Liver (tissue), 9 donors: ENCODE data around the gene IGF2BP2. TPM values are rescaled to one million over a fixed set of nuclear protein-coding genes. Genes with fewer than 3 reads are reported as not detected.

ENCODE experiments used
- DNase-seq: peaks from one replicate; pipeline ENCODE4 v3.0.0-alpha.2; 2017; ENCODE audit warnings: low spot score
- H3K27ac ChIP-seq, 2 donors: one replicate each; pipeline ENCODE4 v1.7.0; 2013; ENCODE audit warnings: inconsistent platforms in 2 of 2, low read length in 2 of 2, control low read depth in 1 of 2, low read depth in 1 of 2, mild to moderate bottlenecking in 1 of 2
- H3K27me3 ChIP-seq, 4 donors: one replicate each; pipeline versions ENCODE4 v1.6.1 to v1.7.0; 2013; ENCODE audit warnings: low read length in 3 of 4, inconsistent platforms in 1 of 4, mild to moderate bottlenecking in 1 of 4, moderate library complexity in 1 of 4; ENCODE audit not compliant: control insufficient read depth in 4 of 4, insufficient read depth in 4 of 4
- H3K36me3 ChIP-seq, 4 donors: one replicate each; pipeline versions ENCODE4 v1.6.1 to v1.7.0; 2013; ENCODE audit warnings: low read length in 3 of 4, mild to moderate bottlenecking in 3 of 4, low read depth in 1 of 4, moderate library complexity in 1 of 4; ENCODE audit not compliant: control insufficient read depth in 4 of 4, insufficient read depth in 3 of 4
- H3K4me1 ChIP-seq, 4 donors: one replicate each; pipeline versions ENCODE4 v1.6.1 to v1.7.0; 2013; ENCODE audit warnings: low read length in 3 of 4, mild to moderate bottlenecking in 3 of 4, moderate library complexity in 1 of 4; ENCODE audit not compliant: control insufficient read depth in 4 of 4, insufficient read depth in 4 of 4
- H3K4me3 ChIP-seq, 3 donors: one replicate each; pipeline versions ENCODE4 v1.6.1 to v1.7.0; 2013; ENCODE audit warnings: low read length in 3 of 3, control low read depth in 1 of 3, low read depth in 1 of 3, mild to moderate bottlenecking in 1 of 3
- H3K9ac ChIP-seq, 2 donors: one replicate each; pipeline ENCODE4 v1.7.0; 2013; ENCODE audit warnings: low read length in 2 of 2, mild to moderate bottlenecking in 2 of 2, moderate library complexity in 2 of 2, control low read depth in 1 of 2, low read depth in 1 of 2
- H3K9me3 ChIP-seq, 4 donors: one replicate each; pipeline versions ENCODE4 v1.6.1 to v1.7.0; 2013; ENCODE audit warnings: low read length in 3 of 4; ENCODE audit not compliant: control insufficient read depth in 4 of 4
- EGR1 ChIP-seq, 2 donors: IDR thresholded peaks; 2 replicates each; pipeline ENCODE4 v1.6.1; 2016 to 2018; ENCODE audit warnings: antibody characterized with exemption in 2 of 2, low read depth in 2 of 2
- FOXA2 ChIP-seq: IDR thresholded peaks from 2 replicates; pipeline ENCODE4 v1.6.1; 2016; ENCODE audit warnings: antibody characterized with exemption
- GABPA ChIP-seq, 2 donors: IDR thresholded peaks in 1 of 2; conservative IDR thresholded peaks in 1 of 2; 2 replicates each; pipeline ENCODE4 v1.6.1; 2016; ENCODE audit warnings: antibody characterized with exemption in 2 of 2, mild to moderate bottlenecking in 1 of 2, moderate library complexity in 1 of 2
- HNF4A ChIP-seq, 2 donors: conservative IDR thresholded peaks; 2 replicates each; pipeline ENCODE4 v1.6.1; 2016; ENCODE audit warnings: antibody characterized with exemption in 2 of 2, mild to moderate bottlenecking in 2 of 2
- HNF4G ChIP-seq: IDR thresholded peaks from 2 replicates; pipeline ENCODE4 v1.6.1; 2016; ENCODE audit warnings: antibody characterized with exemption
- JUND ChIP-seq, 2 donors: IDR thresholded peaks; 2 replicates each; pipeline ENCODE4 v1.6.1; 2016; ENCODE audit warnings: antibody characterized with exemption in 2 of 2
- MAX ChIP-seq: IDR thresholded peaks from 2 replicates; pipeline ENCODE4 v1.6.1; 2016; ENCODE audit warnings: antibody characterized with exemption
- NR2F2 ChIP-seq: IDR thresholded peaks from 2 replicates; pipeline ENCODE4 v1.6.1; 2016; ENCODE audit warnings: antibody characterized with exemption
- RAD21 ChIP-seq, 2 donors: IDR thresholded peaks; 2 replicates each; pipeline ENCODE4 v1.6.1; 2016; ENCODE audit warnings: antibody characterized with exemption in 2 of 2, mild to moderate bottlenecking in 2 of 2
- REST ChIP-seq: IDR thresholded peaks from 2 replicates; pipeline ENCODE4 v1.6.1; 2016; ENCODE audit warnings: antibody characterized with exemption, mild to moderate bottlenecking
- SP1 ChIP-seq: IDR thresholded peaks from 2 replicates; pipeline ENCODE4 v1.6.1; 2018; ENCODE audit warnings: antibody characterized with exemption, mild to moderate bottlenecking
- TAF1 ChIP-seq: conservative IDR thresholded peaks from 2 replicates; pipeline ENCODE4 v1.6.1; 2016; ENCODE audit warnings: antibody characterized with exemption, mild to moderate bottlenecking
- YY1 ChIP-seq: IDR thresholded peaks from 2 replicates; pipeline ENCODE4 v1.6.1; 2016; ENCODE audit warnings: antibody characterized with exemption, mild to moderate bottlenecking
- WGBS: extraction: QIAGEN DNeasy Blood & Tissue Kit; methylation state at CpG from one replicate; pipeline ENCODE4 v1.1.7; 2013; 5-methylcytosine and 5-hydroxymethylcytosine counted together
- polyA plus RNA-seq, 2 donors: library from polyadenylated mRNA; stranded (reverse) in 1 of 2; unstranded in 1 of 2; fragments of 200-250 nt in 1 of 2; fragments of >200 nt in 1 of 2; fragmentation: Nextera tagmentation in 1 of 2; extraction: Ambion mirVana in 1 of 2; gene quantifications; one replicate each; pipeline versions ENCODE4 v1.2.1 to v1.2.3, GENCODE V29; 2013 to 2015
- total RNA-seq, 2 donors: library from RNA; depleted of rRNA; stranded (reverse); fragments of >200 nt; gene quantifications; one replicate each; pipeline ENCODE4 v1.2.3, GENCODE V29; 2014
- TF ChIP-seq, protein P1 (sequence below): IDR thresholded peaks from 2 replicates; pipeline ENCODE4 v1.6.1; 2016; ENCODE audit warnings: antibody characterized with exemption
- TF ChIP-seq, protein P2 (sequence below): fragments of 150-350 bp; IDR thresholded peaks from 2 replicates; pipeline ENCODE4 v1.5.1; 2017; ENCODE audit warnings: improper control_type of control experiment, low read depth, low read length; ENCODE audit not compliant: missing input control
- donor health status: healthy.
- donor health status: healthy.
- donor health status: healthy.
- donor health status: healthy.
- donor health status: healthy.

IGF2BP2 gene
- total and polyA plus RNA-seq, 4 donors: 0.67 to 35.0 (median 1.7) TPM

- Histone ChIP-seq H3K9ac (no peak overlapping the region), H3K4me3 (no peak overlapping the region), H3K36me3 (no peaks in the 10 kb centered on the region), H3K9me3 (no peaks in the 10 kb centered on the region), H3K27me3 (no peaks in the 10 kb centered on the region), H3K4me1 (no peaks in the 10 kb centered on the region), H3K27ac (no peak overlapping the region)
- WGBS: 96% methylated on average over 10 of the region's 10 CpGs
- no peak for DNase-seq
- no peak for TF ChIP-seq REST
- TF ChIP-seq YY1: no peak
- TF ChIP-seq NR2F2: no peak
- no peak for TF ChIP-seq TAF1
- no peak for TF ChIP-seq JUND (IDR thresholded peaks at IDR 0.05)
- no peak for TF ChIP-seq EGR1 (IDR thresholded peaks at IDR 0.05; ENCODE audit: low read depth in 2 of 2)
Measured at GRCh38 chr3:185647880-185648210, 177.0 kb downstream of the IGF2BP2 start.

GRCh38 chr3:185647134-185647879 is 177.5 kb downstream of the IGF2BP2 start:
- H3K4me1 ChIP-seq: no peaks in the 10 kb centered on the region
- no peak for TF ChIP-seq FOXA2
- TF ChIP-seq MAX: no peak
- TF ChIP-seq TAF1: no peak
- TF ChIP-seq JUND (IDR thresholded peaks at IDR 0.05): no peak
- no peak for TF ChIP-seq REST
- TF ChIP-seq GABPA (IDR thresholded peaks at IDR 0.05 in 1 of 2, conservative IDR thresholded peaks at IDR 0.05 in 1 of 2): no peak
- no peak for TF ChIP-seq SP1
- no peak for TF ChIP-seq RAD21 (IDR thresholded peaks at IDR 0.05)
- no peak for TF ChIP-seq HNF4G
- TF ChIP-seq, protein P1, sequence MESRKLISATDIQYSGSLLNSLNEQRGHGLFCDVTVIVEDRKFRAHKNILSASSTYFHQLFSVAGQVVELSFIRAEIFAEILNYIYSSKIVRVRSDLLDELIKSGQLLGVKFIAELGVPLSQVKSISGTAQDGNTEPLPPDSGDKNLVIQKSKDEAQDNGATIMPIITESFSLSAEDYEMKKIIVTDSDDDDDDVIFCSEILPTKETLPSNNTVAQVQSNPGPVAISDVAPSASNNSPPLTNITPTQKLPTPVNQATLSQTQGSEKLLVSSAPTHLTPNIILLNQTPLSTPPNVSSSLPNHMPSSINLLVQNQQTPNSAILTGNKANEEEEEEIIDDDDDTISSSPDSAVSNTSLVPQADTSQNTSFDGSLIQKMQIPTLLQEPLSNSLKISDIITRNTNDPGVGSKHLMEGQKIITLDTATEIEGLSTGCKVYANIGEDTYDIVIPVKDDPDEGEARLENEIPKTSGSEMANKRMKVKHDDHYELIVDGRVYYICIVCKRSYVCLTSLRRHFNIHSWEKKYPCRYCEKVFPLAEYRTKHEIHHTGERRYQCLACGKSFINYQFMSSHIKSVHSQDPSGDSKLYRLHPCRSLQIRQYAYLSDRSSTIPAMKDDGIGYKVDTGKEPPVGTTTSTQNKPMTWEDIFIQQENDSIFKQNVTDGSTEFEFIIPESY: no peak
- TF ChIP-seq, protein P2, sequence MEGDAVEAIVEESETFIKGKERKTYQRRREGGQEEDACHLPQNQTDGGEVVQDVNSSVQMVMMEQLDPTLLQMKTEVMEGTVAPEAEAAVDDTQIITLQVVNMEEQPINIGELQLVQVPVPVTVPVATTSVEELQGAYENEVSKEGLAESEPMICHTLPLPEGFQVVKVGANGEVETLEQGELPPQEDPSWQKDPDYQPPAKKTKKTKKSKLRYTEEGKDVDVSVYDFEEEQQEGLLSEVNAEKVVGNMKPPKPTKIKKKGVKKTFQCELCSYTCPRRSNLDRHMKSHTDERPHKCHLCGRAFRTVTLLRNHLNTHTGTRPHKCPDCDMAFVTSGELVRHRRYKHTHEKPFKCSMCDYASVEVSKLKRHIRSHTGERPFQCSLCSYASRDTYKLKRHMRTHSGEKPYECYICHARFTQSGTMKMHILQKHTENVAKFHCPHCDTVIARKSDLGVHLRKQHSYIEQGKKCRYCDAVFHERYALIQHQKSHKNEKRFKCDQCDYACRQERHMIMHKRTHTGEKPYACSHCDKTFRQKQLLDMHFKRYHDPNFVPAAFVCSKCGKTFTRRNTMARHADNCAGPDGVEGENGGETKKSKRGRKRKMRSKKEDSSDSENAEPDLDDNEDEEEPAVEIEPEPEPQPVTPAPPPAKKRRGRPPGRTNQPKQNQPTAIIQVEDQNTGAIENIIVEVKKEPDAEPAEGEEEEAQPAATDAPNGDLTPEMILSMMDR: no peak
- no peak for TF ChIP-seq EGR1 (IDR thresholded peaks at IDR 0.05; ENCODE audit: low read depth in 2 of 2)
- TF ChIP-seq HNF4A (conservative IDR thresholded peaks at IDR 0.05): no peak
- H3K9me3 ChIP-seq: no peaks in the 10 kb centered on the region
- no peak overlapping the region for H3K4me3 ChIP-seq
- H3K27ac ChIP-seq: no peak overlapping the region
- H3K27me3 ChIP-seq: no peaks in the 10 kb centered on the region
- WGBS: 90% methylated on average over 19 of the region's 19 CpGs
- H3K36me3 ChIP-seq: no peaks in the 10 kb centered on the region
- no peak overlapping the region for H3K9ac ChIP-seq
- no peak for DNase-seq
